Left ventricle myocardium inferior (tissue), 1 donor: ENCODE measurements around the gene SPATA32. TPM values are rescaled to one million over a fixed set of nuclear protein-coding genes. Genes with fewer than 3 reads are reported as not detected.

Source experiments
- DNase-seq: peaks from one replicate; pipeline ENCODE4 v3.0.0-alpha.2; 2020
- H3K27ac ChIP-seq: fragments of 200-600 bp; replicated peaks from 2 replicates; pipeline ENCODE4 v1.8.0; 2021
- H3K27me3 ChIP-seq: fragments of 200-600 bp; 2 replicates; pipeline ENCODE4 v1.8.0; 2021; ENCODE audit warnings: low read depth
- H3K36me3 ChIP-seq: fragments of 200-600 bp; 2 replicates; pipeline ENCODE4 v1.8.0; 2021
- H3K4me1 ChIP-seq: fragments of 200-600 bp; 2 replicates; pipeline ENCODE4 v1.8.0; 2021
- H3K4me3 ChIP-seq: fragments of 200-600 bp; 2 replicates; pipeline ENCODE4 v1.8.0; 2021; ENCODE audit warnings: mild to moderate bottlenecking, moderate library complexity
- H3K9me3 ChIP-seq: fragments of 200-600 bp; replicated peaks from 2 replicates; pipeline ENCODE4 v1.8.0; 2021
- CTCF ChIP-seq: fragments of 200-600 bp; IDR thresholded peaks from 2 replicates; pipeline ENCODE4 v1.8.0; 2021; ENCODE audit warnings: antibody characterized with exemption, mild to moderate bottlenecking, borderline replicate concordance
- intact Hi-C: fragments of 100-400 bp; cut with micrococcal nuclease; formaldehyde crosslinking; loops from one replicate; pipeline ENCODE4 v1.11.0; 2022
- total RNA-seq: library from RNA; stranded (reverse); fragmentation: NEBNext Ultra II Directional; extraction: Animal tissue kit (Norgen Biotek cat#: 25700); gene quantifications from one replicate; pipeline ENCODE4 v1.2.1, GENCODE V29; 2021
- donor health status: DM: no; HTN: yes; CAD: no; lungs with severe emphysema.

The SPATA32 gene
- total RNA-seq, 1 donor from 2014 or later = not detected

GRCh38 chr17:45269912-45270311 lies 8.0 kb upstream of the SPATA32 start:
- no peak for DNase-seq
- H3K36me3 ChIP-seq = peaks cover 98% of the 10 kb centered on the region
- no peak for TF ChIP-seq CTCF
- intact Hi-C loops = no loop called here
- H3K27ac ChIP-seq = no peak overlapping the region
- no peak overlapping the region for H3K4me3 ChIP-seq
- H3K9me3 ChIP-seq = no peaks in the 10 kb centered on the region
- peaks cover 16% of the 10 kb centered on the region for H3K4me1 ChIP-seq
- H3K27me3 ChIP-seq = no peaks in the 10 kb centered on the region

GRCh38 chr17:45267436-45268055 lies 5.7 kb upstream of the SPATA32 start:
- peaks cover 92% of the 10 kb centered on the region for H3K36me3 ChIP-seq
- H3K27me3 ChIP-seq = no peaks in the 10 kb centered on the region
- H3K9me3 ChIP-seq = no peaks in the 10 kb centered on the region
- intact Hi-C loops = no loop called here
- H3K4me3 ChIP-seq = no peak overlapping the region
- no peak overlapping the region for H3K27ac ChIP-seq
- peaks cover 26% of the 10 kb centered on the region for H3K4me1 ChIP-seq
- DNase-seq = no peak
- no peak for TF ChIP-seq CTCF

GRCh38 chr17:45266372-45266926 lies 4.6 kb upstream of the SPATA32 start:
- Histone ChIP-seq H3K4me1 (peaks cover 37% of the 10 kb centered on the region), H3K27ac (peak overlapping the region; percentile 30), H3K4me3 (no peak overlapping the region), H3K27me3 (no peaks in the 10 kb centered on the region), H3K36me3 (peaks cover 81% of the 10 kb centered on the region), H3K9me3 (no peaks in the 10 kb centered on the region)
- intact Hi-C loops = no loop called here
- TF ChIP-seq CTCF = no peak
- no peak for DNase-seq

- Histone ChIP-seq H3K4me1 (peaks cover 44% of the 10 kb centered on the region), H3K27ac (peak overlapping the region; percentile 30), H3K36me3 (peaks cover 74% of the 10 kb centered on the region), H3K27me3 (no peaks in the 10 kb centered on the region), H3K9me3 (no peaks in the 10 kb centered on the region), H3K4me3 (no peak overlapping the region)
- no peak for DNase-seq
- intact Hi-C loops = no loop called here
- TF ChIP-seq CTCF = no peak
These were observed 3.9 kb upstream of the SPATA32 start for GRCh38 chr17:45265821-45266220.

GRCh38 chr17:45264988-45265387 lies 3.1 kb upstream of the SPATA32 start:
- intact Hi-C loops = no loop called here
- Histone ChIP-seq H3K4me1 (peaks cover 51% of the 10 kb centered on the region), H3K36me3 (peaks cover 66% of the 10 kb centered on the region), H3K9me3 (no peaks in the 10 kb centered on the region), H3K4me3 (no peak overlapping the region), H3K27ac (no peak overlapping the region), H3K27me3 (no peaks in the 10 kb centered on the region)
- TF ChIP-seq CTCF = no peak
- no peak for DNase-seq
